Iris pigment epithelial cell (primary cell): ENCODE measurements around the gene ADI1.
A peak's percentile ranks its signal among the peaks of the same experiment; 100 is the strongest.
"Not testable (repeated sequence)": the region's sequence is repeated elsewhere in the genome, so short reads cannot be mapped to it uniquely, and the experiment has no call there.

Source experiments
- DNase-seq: peaks from one replicate; pipeline ENCODE4 v3.0.0-alpha.2; 2011; ENCODE audit warnings: low read depth

The ADI1 gene

GRCh38 chr2:3462493-3463104, 56.7 kb downstream of the ADI1 start:
- DNase-seq: no peak

GRCh38 chr2:3461801-3462492, 57.4 kb downstream of the ADI1 start:
- peak; percentile 49 for DNase-seq

DNA sequence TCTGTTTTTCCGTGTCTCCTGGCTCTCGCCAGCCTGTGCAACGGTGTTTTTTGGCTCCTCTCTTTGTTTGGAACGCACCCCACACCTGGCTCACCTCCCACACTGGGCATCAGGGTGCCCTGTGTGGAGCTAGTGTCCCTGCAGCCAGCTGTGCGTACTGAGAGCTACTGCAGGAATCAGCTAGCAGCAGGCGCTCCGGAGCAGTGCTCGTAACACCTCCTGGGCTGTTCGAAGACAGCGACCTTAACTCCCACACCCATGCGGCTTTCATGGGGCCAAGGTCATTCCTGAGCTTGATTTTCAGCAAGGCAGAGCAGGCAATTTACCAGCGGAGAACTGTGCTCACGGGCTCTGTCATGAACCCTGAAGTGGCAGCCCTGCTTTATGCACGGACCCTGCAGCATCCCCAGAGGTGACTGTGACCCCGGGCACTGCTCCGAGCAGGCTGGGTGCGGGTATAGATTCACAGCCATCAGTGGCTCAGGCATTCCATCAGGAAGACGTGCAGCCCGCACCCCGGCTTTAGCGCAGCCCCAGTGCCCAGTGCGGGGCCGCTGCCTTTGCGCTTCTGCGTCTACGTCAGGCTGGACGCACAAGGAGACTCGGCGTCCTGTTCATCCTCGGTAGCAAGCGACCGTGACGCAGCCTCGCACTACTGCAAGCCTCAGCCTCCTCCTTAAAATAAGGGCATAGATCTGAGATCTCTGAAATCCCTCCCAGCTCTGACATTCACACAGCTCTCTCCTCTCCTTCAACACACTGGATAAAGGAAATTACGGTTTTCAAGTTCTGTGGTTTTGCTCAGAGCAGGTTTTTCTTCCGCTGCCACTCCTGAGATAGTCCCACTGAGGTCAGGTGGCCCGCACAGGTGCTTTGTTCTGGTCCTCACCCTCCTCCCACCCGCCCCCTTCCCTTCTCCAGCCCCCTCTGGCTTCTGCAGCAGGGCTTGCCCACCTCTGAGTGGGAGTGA, 58.2 kb downstream of the ADI1 start:
- DNase-seq: no peak

- DNase-seq: no peak
These were observed 59.2 kb downstream of the ADI1 start for GRCh38 chr2:3460156-3460555.

GRCh38 chr2:3459185-3460015, 59.9 kb downstream of the ADI1 start:
- DNase-seq: no peak

GRCh38 chr2:3458396-3459184, 60.7 kb downstream of the ADI1 start:
- no peak for DNase-seq

DNA sequence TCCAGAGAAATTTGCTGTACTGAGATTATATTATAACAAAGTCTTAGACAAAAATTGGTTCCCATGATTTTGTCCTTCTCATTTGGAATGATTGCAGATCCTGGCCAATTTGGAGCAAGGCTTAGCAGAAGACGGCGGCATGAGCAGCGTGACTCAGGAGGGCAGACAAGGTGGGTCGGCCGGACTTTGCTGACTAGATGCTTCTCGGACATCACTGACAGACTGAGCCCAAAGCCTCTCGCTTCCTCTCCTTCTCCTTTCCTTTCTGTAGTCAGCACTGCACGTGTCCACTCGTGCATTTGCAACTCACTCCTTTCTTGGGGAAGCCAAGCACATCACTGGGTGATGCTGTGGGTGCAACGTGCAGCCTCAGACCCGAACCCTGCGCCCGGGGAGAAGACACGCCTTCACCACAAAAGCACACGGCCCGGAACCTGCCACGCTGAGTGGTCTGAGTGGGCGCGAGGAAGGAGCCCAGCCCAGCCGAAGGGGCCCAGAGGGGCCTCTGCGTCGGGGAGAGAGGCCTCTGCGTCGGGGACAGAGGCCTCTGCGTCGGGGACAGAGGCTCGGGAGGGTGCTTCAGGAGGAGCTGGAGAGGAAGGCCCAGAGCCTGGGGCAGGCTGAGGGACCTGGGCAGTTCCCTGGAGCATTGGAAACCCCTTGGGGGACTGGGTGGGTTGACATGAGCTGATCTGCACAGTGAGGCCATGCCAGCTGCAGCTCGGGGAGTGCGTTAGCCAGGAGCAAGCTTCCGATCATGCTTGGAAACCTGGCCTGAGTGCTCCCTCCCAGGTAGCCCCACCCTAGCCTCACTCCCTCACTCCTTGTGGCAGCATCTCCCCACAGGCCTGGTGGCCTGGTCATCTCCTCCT, 61.6 kb downstream of the ADI1 start:
- no peak for DNase-seq

- DNase-seq: no peak
These were observed 63.2 kb downstream of the ADI1 start for GRCh38 chr2:3456125-3456524.

GRCh38 chr2:3454802-3455201, 64.5 kb downstream of the ADI1 start:
- no peak for DNase-seq

DNA sequence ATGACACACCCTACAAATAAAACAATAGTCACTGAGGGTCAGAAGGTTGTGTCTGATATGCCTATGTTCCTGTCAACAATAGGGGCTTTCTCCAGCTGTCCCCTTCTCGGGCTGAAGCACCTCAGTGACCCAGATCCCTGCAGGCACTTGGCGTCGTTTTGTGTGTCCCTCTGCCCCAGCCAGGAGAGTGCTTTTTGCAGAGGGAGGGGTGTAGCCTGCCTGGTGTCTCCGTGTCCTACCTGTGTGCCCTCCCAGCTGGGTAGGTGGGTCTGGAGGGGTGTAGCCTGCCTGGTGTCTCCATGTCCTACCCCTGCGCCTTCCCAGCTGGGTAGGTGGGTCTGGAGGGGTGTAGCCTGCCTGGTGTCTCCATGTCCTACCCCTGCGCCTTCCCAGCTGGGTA, 65.3 kb downstream of the ADI1 start:
- not testable (repeated sequence) for DNase-seq

- no peak for DNase-seq
These were observed 65.9 kb downstream of the ADI1 start for GRCh38 chr2:3453190-3453999.

DNA sequence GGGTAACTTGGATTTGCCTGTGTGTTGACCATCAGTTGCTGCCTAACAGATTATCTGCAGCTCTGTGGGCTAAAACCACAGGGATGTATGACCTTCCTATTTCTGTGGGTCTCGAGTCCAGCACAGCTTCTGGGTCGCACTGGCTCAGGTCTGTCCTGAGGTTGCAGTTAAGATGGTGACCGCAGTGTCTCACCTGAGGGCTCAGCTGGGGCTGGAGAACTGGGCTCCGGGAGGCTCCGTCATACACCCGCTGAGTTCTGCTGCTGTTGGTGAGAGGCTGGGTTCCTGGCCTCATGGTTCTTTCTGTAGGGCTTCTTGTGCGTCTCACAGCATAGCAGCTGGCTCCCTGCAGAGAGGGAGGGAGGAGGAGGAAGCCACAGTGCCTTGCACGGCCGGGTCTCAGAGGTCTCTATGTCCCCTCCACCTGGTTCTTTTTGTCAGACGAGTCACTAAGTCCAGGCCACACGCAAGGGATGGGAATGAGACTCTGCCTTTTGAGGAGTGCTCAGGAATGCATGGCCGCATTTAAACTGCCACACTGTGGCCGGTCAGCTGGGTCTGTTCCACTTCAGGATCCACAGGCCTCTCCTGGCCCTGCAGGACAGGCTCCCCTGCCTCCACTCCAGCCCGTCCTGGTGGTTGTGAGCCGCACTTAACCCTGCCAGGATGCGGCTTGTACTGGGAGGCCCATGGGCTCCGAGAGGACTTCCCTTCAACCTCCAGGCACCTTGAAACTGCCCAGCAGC, 67.2 kb downstream of the ADI1 start:
- no peak for DNase-seq

DNA sequence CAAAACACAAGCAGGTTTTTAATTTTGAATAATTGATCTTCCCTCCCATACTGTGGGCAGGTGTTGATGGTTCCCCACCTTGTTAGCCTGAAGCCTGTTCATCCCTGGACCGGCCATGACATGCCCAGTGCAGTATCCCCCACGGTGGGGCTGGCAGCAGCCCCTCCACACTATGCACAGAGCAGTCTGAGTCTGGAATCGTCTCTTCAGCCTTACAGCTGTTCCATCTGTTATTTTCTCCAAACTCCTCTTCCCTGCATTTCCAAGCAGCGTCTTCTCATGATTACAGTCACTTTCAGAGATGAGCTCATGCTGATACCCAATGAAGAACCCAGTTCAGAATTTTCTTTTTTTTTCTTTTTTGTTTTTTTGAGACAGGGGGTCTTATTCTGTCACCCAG, 68.2 kb downstream of the ADI1 start:
- no peak for DNase-seq

DNA sequence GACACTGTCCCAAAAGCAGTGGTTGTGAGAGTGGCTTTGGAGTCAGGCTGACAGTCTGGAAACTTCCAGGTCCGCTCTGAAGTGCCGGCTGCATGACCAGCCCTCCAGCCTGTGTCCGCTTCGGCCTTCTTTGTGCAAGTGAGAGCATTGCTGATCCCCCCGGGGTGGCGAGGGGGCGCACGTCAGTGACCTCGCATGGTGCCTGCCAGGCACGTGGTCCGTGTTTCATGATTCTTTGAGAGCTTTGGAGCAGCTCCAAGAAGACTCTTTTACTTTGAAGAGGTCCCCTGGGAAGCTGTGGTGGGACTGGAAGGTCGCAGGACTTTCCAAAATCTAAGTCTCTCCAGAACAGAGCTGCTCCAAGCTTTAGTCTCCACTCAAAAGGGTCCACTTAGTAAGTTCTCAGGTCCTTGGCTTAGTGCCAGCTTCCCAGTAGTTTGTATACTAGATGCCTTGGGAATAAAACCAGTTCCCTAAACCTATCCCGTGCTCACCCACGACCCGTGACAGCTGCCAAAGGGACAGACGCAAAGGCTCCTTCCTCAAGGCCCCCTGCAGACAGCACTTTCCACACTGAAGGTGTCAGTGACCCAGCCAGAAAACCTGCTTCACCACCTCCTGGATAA, 68.8 kb downstream of the ADI1 start:
- DNase-seq: no peak

DNA sequence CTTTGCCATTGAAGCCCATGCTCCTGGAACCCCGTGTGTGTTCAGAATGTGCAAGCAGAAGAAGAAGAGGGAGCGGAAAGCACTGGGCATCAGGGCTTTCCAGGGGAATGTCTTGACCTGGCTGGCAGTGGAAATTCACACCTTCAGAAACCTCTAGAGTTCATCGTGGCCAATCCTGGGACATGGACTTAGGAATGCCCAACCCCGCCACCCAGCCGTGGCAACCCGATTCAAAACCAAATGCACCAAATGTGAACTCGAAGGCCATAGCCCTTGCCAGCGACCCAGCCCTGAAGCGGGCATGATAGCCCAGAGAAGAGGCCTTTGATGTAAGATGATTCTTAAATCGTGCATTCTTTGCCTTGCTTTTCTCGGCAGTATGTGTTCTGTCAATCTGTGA, 69.4 kb downstream of the ADI1 start:
- no peak for DNase-seq

GRCh38 chr2:3449086-3449485, 70.2 kb downstream of the ADI1 start:
- no peak for DNase-seq

GRCh38 chr2:3448441-3448911, 70.9 kb downstream of the ADI1 start:
- not testable (repeated sequence) for DNase-seq

- no peak for DNase-seq
These were observed 71.5 kb downstream of the ADI1 start for GRCh38 chr2:3447789-3448317.
